Ectodermal cell (in vitro differentiated cells): ENCODE results near the gene MARCHF9.

Source experiments
- H3K27ac ChIP-seq: 2 replicates; pipeline ENCODE4 v1.7.0; 2013; ENCODE audit warnings: mild to moderate bottlenecking, low read depth, low read length; ENCODE audit not compliant: insufficient read depth, poor library complexity, severe bottlenecking
- H3K27me3 ChIP-seq: 2 replicates; pipeline ENCODE4 v1.7.0; 2013; ENCODE audit warnings: mild to moderate bottlenecking, low read length; ENCODE audit not compliant: insufficient read depth, control insufficient read depth, poor library complexity, severe bottlenecking
- H3K36me3 ChIP-seq: one replicate; pipeline ENCODE4 v1.7.0; 2013; ENCODE audit warnings: low read length; ENCODE audit not compliant: control insufficient read depth, insufficient read depth
- H3K4me1 ChIP-seq: one replicate; pipeline ENCODE4 v1.7.0; 2013; ENCODE audit warnings: low read length; ENCODE audit not compliant: control insufficient read depth, insufficient read depth
- H3K4me3 ChIP-seq: 2 replicates; pipeline ENCODE4 v1.7.0; 2013; ENCODE audit warnings: low read depth, low read length, control low read depth; ENCODE audit not compliant: insufficient read depth
- H3K9me3 ChIP-seq: 2 replicates; pipeline ENCODE4 v1.7.0; 2013; ENCODE audit warnings: mild to moderate bottlenecking, low read length, moderate library complexity; ENCODE audit not compliant: control insufficient read depth
- WGBS, 2 experiments: methylation state at CpG; one replicate each; pipeline ENCODE4 v1.1.7; 2013; ENCODE audit warnings: missing lambda C conversion rate in 2 of 2; 5-methylcytosine and 5-hydroxymethylcytosine counted together

The MARCHF9 gene

DNA sequence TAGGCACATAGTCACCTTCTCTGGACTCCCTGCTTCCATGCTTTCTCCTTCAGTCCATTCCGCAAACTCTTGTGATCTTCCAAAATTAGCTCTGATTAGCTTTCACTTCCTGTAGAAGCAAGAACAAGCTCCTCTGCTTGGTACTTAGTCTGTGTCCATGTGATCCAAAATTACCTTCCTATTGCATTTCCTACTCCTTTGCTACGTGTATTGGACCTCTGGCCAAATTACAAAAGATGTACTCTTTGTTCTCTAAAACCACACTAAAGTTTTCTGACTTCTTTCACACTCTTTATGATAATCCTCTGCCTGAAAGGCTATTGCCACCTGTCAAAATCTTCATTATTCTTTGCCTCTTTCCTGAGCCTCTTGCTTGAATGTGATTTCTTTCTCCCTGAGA, 26.9 kb downstream of the MARCHF9 start:
- no peaks in the 10 kb centered on the region for H3K9me3 ChIP-seq
- no peaks in the 10 kb centered on the region for H3K27me3 ChIP-seq
- peaks cover 20% of the 10 kb centered on the region for H3K36me3 ChIP-seq
- H3K4me1 ChIP-seq = peaks cover 5% of the 10 kb centered on the region
- no peak overlapping the region for H3K4me3 ChIP-seq
- WGBS, 2 experiments = 68 to 70% methylated on average over 2 of the region's 2 CpGs
- no peak overlapping the region for H3K27ac ChIP-seq

DNA sequence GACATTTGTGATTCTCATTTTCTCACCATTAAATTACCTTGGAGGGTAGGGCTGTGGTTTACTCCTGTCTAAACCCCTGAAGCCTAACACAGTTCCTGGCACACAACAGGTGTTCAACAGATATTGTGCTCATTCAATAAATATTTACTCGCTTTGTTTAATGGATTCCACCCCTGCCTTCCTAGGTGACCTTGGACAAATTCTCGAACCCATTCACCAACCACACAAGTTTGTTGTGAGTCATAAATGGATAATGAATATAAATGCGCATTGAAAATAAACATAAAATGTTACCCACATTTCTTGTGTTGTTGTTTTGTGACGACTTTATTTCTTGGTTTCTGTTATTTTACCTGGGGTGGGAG, 27.3 kb downstream of the MARCHF9 start:
- Histone ChIP-seq H3K27ac (no peak overlapping the region), H3K27me3 (no peaks in the 10 kb centered on the region), H3K4me1 (peaks cover 5% of the 10 kb centered on the region), H3K9me3 (no peaks in the 10 kb centered on the region), H3K4me3 (no peak overlapping the region), H3K36me3 (peaks cover 24% of the 10 kb centered on the region)
- WGBS, 2 experiments = 7 to 19% methylated on average over 3 of the region's 4 CpGs

DNA sequence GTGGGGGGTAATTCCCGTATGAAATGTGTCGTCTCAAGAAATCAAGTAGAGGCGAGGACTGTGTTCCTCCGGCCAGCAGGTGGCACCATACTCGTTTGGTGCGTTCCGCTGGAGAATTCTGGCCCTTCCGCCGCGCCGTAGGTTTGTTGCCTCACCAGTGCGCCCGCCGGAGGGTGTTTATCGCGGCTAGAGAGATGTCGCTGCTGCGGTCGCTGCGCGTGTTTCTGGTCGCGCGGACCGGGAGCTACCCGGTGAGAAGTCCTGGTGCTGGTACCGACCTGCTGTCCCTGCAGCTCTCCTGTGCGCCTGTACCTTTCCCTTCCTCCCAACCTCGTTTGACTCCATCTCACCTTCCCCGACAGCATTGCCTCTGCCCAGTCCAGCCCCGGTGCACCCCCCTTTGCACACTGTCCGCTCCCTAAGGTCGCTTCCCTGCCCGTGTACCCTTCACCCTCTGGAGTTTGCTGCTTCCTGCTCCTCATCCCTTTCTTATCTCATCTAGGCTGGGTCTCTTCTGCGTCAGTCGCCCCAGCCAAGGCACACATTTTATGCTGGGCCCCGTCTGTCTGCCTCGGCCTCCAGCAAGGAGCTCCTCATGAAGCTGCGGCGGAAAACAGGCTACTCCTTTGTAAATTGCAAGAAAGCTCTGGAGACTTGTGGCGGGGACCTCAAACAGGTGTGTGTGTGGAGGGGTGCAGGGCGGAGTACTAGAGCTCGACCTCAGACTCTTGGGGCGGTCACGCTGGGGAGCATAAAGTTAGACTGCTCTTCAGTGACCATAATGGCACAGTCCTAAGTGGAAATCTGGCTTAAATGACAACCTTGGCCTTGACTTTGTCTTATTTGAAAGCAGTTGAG, 27.9 kb downstream of the MARCHF9 start, which contains the start of gene TSFM:
Gene TSFM, plus strand, starts transcription at position 180 of the 858 bp plus-strand sequence. Its CDS starts 15 bp downstream, at position 195.
- Histone ChIP-seq H3K27me3 (no peaks in the 10 kb centered on the region), H3K4me3 (peak within 1 kb of the TSS; percentile 86), H3K4me1 (peaks cover 5% of the 10 kb centered on the region), H3K36me3 (peaks cover 24% of the 10 kb centered on the region), H3K9me3 (no peaks in the 10 kb centered on the region), H3K27ac (no peak within 1 kb of the TSS)
- 3% methylated on average over 45 of the region's 45 CpGs for WGBS, 2 experiments

DNA sequence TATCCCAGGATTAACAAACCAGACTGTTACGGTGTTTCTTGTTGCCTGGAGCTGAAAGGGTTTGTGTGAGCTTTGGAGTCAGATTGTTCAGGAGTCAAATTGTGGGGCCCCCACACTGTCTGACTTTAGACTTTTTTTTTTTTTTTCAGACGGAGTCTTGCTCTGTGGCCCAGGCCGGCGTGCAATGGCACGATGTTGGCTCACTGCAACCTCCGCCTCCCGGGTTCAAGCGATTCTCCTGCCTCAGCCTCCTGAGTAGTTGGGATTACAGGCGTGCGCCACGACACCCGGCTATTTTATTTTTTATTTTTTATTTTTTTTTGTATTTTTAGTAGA, 28.5 kb downstream of the MARCHF9 start:
- 83 to 84% methylated on average over 11 to 12 of the region's 12 CpGs for WGBS, 2 experiments
- H3K9me3 ChIP-seq = no peaks in the 10 kb centered on the region

DNA sequence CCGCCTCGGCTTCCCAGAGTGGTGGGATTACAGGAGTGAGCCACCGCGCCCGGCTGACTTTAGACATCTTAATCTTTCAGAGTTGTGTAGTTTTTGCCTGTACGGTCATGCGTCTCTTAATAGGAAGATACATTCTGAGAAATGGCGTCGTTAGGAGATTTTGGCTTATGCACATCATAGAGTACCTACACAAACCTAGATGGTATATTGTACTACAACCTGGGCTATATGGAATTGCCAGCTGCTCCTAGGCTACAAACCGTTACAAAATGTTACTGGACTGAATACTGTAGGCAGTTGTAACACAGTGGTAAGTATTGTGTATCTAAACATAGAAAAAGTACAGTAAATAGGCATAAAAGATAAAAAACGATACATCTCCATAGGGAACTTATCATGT, 29.0 kb downstream of the MARCHF9 start:
- H3K36me3 ChIP-seq = peaks cover 30% of the 10 kb centered on the region
- H3K27me3 ChIP-seq = no peaks in the 10 kb centered on the region
- no peak overlapping the region for H3K4me3 ChIP-seq
- no peaks in the 10 kb centered on the region for H3K9me3 ChIP-seq
- 91 to 98% methylated on average over 9 to 11 of the region's 11 CpGs for WGBS, 2 experiments
- peaks cover 5% of the 10 kb centered on the region for H3K4me1 ChIP-seq
- no peak overlapping the region for H3K27ac ChIP-seq

More for the DNA sequence above, 28.5 kb downstream of the MARCHF9 start:
- H3K4me3 ChIP-seq = peak overlapping the region; percentile 86
- no peaks in the 10 kb centered on the region for H3K27me3 ChIP-seq
- H3K36me3 ChIP-seq = peaks cover 26% of the 10 kb centered on the region
- H3K27ac ChIP-seq = no peak overlapping the region
- H3K4me1 ChIP-seq = peaks cover 5% of the 10 kb centered on the region

DNA sequence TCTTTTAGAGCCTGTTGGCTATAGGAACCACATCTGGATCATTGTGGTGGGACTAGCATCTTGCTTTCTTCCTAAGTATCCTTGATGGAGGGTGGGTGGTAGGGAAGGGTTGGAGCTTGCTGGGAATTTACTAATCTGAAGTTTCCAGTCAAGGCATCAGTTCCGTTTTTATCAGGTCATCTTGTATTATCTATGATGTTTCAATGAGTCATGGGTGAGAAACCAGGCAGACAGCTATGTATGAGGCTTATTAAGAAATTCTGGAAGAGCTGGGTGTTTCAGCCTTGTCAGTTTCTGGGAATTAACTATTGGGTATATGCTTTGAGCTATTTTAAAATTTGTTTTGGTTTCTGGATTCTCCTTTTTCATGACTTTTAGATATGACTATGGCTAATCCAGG, 39.0 kb downstream of the MARCHF9 start:
- Histone ChIP-seq H3K27ac (no peak overlapping the region), H3K36me3 (peaks cover 16% of the 10 kb centered on the region)

DNA sequence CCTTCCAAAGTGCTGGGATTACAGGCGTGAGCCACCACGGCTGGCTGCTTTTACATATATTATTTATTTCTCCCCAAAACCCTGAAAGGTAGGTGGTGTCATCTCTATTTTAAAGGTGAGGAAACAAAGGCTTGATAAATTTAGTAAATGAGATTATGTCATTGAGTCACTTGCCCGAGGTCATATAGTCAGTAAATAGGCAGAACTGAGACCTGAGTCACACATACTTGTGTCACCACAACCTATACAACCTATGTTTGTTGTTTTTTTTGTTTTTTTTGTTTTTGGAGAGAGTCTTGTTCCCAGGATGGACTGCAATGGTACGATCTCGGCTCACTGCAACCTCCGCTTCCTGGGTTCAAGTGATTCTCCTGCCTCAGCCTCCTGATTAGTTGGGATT, 40.5 kb downstream of the MARCHF9 start:
- peaks cover 16% of the 10 kb centered on the region for H3K36me3 ChIP-seq
- WGBS, 2 experiments = 99% methylated on average over 5 to 6 of the region's 6 CpGs

More for the DNA sequence above, 39.0 kb downstream of the MARCHF9 start:
- Histone ChIP-seq H3K4me1 (no peaks in the 10 kb centered on the region), H3K9me3 (no peaks in the 10 kb centered on the region), H3K27me3 (no peaks in the 10 kb centered on the region), H3K4me3 (no peak overlapping the region)
- 90 to 91% methylated on average over 1 of the region's 1 CpG for WGBS, 2 experiments

DNA sequence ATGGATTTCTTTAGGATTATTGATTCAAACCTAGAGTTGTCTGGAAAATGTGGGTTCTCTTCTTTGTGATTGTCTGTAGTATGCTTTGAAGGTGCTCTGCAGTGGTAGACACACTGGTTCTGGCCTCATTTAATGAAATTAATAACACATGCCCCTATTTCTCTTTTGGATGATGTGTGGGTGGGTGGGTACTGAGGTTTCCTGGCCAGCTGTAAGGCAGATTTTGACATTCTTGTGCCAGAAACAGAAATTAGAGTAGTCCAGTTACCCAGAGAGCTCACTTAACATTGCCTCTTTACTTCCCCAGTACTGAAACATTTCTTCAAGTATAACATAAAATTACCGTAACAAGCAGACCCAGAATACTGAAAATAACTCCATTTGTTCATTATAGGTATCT, 42.1 kb downstream of the MARCHF9 start:
- Histone ChIP-seq H3K9me3 (no peaks in the 10 kb centered on the region), H3K27ac (no peak overlapping the region), H3K27me3 (no peaks in the 10 kb centered on the region), H3K36me3 (peaks cover 9% of the 10 kb centered on the region), H3K4me3 (no peak overlapping the region), H3K4me1 (no peaks in the 10 kb centered on the region)
- WGBS, 2 experiments = 100% methylated on average over 1 of the region's 1 CpG; no CpG with 5 or more reads in 1 of the 2 experiments

More for the DNA sequence above, 40.5 kb downstream of the MARCHF9 start:
- H3K4me3 ChIP-seq = no peak overlapping the region
- H3K9me3 ChIP-seq = no peaks in the 10 kb centered on the region
- no peaks in the 10 kb centered on the region for H3K4me1 ChIP-seq
- H3K27me3 ChIP-seq = no peaks in the 10 kb centered on the region
- H3K27ac ChIP-seq = no peak overlapping the region

DNA sequence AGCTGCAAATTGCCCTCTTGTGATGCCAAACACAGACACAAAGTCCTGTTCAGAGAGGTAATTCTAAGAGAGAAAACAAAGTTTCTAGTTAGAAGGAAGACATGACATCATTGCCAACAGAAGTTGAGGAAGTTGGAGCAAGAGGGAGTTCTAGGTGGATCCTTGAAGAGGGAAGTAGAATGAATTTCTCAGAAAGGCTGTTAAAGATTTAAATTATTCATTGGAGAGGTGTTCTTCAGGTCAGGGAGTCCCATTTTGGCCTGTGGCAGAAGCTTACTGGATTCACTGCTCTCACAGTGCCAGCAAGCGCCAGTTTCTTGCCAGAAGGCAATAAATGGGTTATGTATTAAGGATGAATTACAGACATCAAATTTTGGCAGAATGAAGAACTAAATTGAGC, 43.0 kb downstream of the MARCHF9 start:
- no peaks in the 10 kb centered on the region for H3K4me1 ChIP-seq
- 94 to 100% methylated on average over 1 of the region's 1 CpG for WGBS, 2 experiments
- no peak overlapping the region for H3K27ac ChIP-seq
- H3K27me3 ChIP-seq = no peaks in the 10 kb centered on the region
- peaks cover 4% of the 10 kb centered on the region for H3K36me3 ChIP-seq
- no peak overlapping the region for H3K4me3 ChIP-seq
- no peaks in the 10 kb centered on the region for H3K9me3 ChIP-seq

DNA sequence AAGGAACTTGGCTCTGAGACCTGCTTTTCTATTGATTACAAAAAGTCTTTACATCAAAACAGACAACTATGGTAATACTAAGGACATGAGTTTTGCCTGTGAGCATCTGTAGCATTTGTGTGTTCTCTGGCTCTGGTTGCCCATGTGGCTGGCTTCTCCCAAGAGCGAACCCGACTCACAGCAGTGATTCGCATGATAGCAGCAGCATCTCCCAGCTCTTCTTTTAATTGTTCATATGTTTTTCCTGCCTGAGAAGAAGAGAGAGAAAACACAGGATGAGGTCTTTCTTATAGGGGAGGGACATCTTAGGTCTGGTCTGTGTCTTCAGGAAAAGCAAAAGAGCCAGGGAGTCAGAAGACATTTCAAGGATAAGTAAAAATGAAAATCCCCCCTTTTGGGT, 46.1 kb downstream of the MARCHF9 start:
- H3K36me3 ChIP-seq = no peaks in the 10 kb centered on the region
- H3K4me1 ChIP-seq = no peaks in the 10 kb centered on the region
- no peak overlapping the region for H3K27ac ChIP-seq
- H3K27me3 ChIP-seq = no peaks in the 10 kb centered on the region
- no peaks in the 10 kb centered on the region for H3K9me3 ChIP-seq
- H3K4me3 ChIP-seq = no peak overlapping the region
- WGBS, 2 experiments = 95 to 96% methylated on average over 3 of the region's 3 CpGs
